Spleen (tissue), 11 donors: ENCODE results near the gene MEG3. TPM values are rescaled to one million over a fixed set of nuclear protein-coding genes. Genes with fewer than 3 reads are reported as not detected.
A peak's percentile ranks its signal among the peaks of the same experiment; 100 is the strongest.

Experiments
- DNase-seq: peaks from one replicate; pipeline ENCODE4 v3.0.0-alpha.2; 2020
- H3K27ac ChIP-seq, 8 donors: fragments of 200-600 bp; sonication (generic) in 7 of 8; 1 replicate in 4 of 8; 2 replicates in 4 of 8; pipeline versions ENCODE4 v1.5.0 to v1.8.0; 2016 to 2021; ENCODE audit warnings: inconsistent platforms in 4 of 8, mild to moderate bottlenecking in 4 of 8, moderate library complexity in 1 of 8
- H3K27me3 ChIP-seq, 7 donors: fragments of 200-600 bp; sonication (generic) in 6 of 7; replicated peaks in 1 of 7; 1 replicate in 4 of 7; 2 replicates in 3 of 7; pipeline versions ENCODE4 v1.5.0 to v1.8.0; 2016 to 2021; ENCODE audit warnings: inconsistent platforms in 3 of 7, mild to moderate bottlenecking in 1 of 7
- H3K36me3 ChIP-seq, 6 donors: fragments of 200-600 bp; sonication (generic) in 5 of 6; 1 replicate in 4 of 6; 2 replicates in 2 of 6; pipeline versions ENCODE4 v1.5.0 to v1.8.0; 2016 to 2021; ENCODE audit warnings: inconsistent platforms in 2 of 6
- H3K4me1 ChIP-seq, 6 donors: fragments of 200-600 bp; sonication (generic) in 5 of 6; 1 replicate in 3 of 6; 2 replicates in 3 of 6; pipeline versions ENCODE4 v1.5.0 to v1.8.0; 2016 to 2021; ENCODE audit warnings: inconsistent platforms in 3 of 6
- H3K4me3 ChIP-seq, 8 donors: fragments of 200-600 bp; sonication (generic) in 7 of 8; 1 replicate in 4 of 8; 2 replicates in 4 of 8; pipeline versions ENCODE4 v1.5.0 to v1.8.0; 2016 to 2021; ENCODE audit warnings: inconsistent platforms in 4 of 8, mild to moderate bottlenecking in 4 of 8, moderate library complexity in 2 of 8
- H3K9me3 ChIP-seq, 8 donors: fragments of 200-600 bp; sonication (generic) in 7 of 8; 1 replicate in 4 of 8; 2 replicates in 4 of 8; pipeline versions ENCODE4 v1.5.0 to v1.8.0; 2016 to 2021; ENCODE audit warnings: inconsistent platforms in 4 of 8
- POLR2A ChIP-seq, 3 donors: fragments of 450-650 bp; IDR thresholded peaks; one replicate each; pipeline ENCODE4 v1.5.1; 2017; ENCODE audit warnings: antibody characterized with exemption in 3 of 3, mild to moderate bottlenecking in 1 of 3
- POLR2AphosphoS5 ChIP-seq, 3 donors: sonication (generic); formaldehyde crosslinking; IDR thresholded peaks; one replicate each; pipeline ENCODE4 v1.5.1; 2017; ENCODE audit warnings: antibody characterized with exemption in 3 of 3
- WGBS, 5 donors: extraction: QIAGEN DNeasy Blood & Tissue Kit in 3 of 5; methylation state at CpG; one replicate each; pipeline versions ENCODE4 v1.1.5 to v1.1.7; 2013 to 2018; 5-methylcytosine and 5-hydroxymethylcytosine counted together
- intact Hi-C: fragments of 100-400 bp; cut with DNase I; formaldehyde crosslinking; loops from one replicate; pipeline ENCODE4 v1.15.0; 2023; ENCODE audit warnings: low total_unique reads
- polyA plus RNA-seq, 3 donors: library from polyadenylated mRNA; stranded (reverse); fragments of 200-250 nt; gene quantifications; one replicate each; pipeline ENCODE4 v1.2.1, GENCODE V29; 2013
- total RNA-seq, 7 donors: library from RNA; depleted of rRNA in 3 of 7; stranded (reverse); fragments of >200 nt in 3 of 7; fragmentation: NEBNext Ultra II Directional in 4 of 7; extraction: Animal tissue kit (Norgen Biotek cat#: 25700) in 4 of 7; gene quantifications; one replicate each; pipeline versions ENCODE4 v1.1.0 to v1.2.1, GENCODE V29; 2016 to 2021
- TF ChIP-seq, protein P1 (sequence below), 11 experiments: fragments of 200-600 bp in 7 of 11; fragments of 450-650 bp in 4 of 11; sonication (generic) in 4 of 11; IDR thresholded peaks in 8 of 11; conservative IDR thresholded peaks in 3 of 11; 1 replicate in 7 of 11; 2 replicates in 4 of 11; pipeline versions ENCODE4 v1.4.0 to v1.8.0; 2016 to 2021; ENCODE audit warnings: antibody characterized with exemption in 11 of 11, inconsistent platforms in 4 of 11, mild to moderate bottlenecking in 1 of 11
- donor health status: healthy with polysubstance abuse.
- donor health status: DM: no; HTN: no; CAD: no; lungs with moderate emphysema.
- donor health status: DM: no; HTN: no; CAD: no.
- donor health status: Bipolar disorder and iron deficiency.
- donor health status: healthy.
- donor health status: DM: no; HTN: no; CAD: no.
- donor health status: DM: yes; HTN: yes; CAD: no.

MEG3 gene
- total and polyA plus RNA-seq, 10 donors = 86.5 to 763 (median 187) TPM

DNA sequence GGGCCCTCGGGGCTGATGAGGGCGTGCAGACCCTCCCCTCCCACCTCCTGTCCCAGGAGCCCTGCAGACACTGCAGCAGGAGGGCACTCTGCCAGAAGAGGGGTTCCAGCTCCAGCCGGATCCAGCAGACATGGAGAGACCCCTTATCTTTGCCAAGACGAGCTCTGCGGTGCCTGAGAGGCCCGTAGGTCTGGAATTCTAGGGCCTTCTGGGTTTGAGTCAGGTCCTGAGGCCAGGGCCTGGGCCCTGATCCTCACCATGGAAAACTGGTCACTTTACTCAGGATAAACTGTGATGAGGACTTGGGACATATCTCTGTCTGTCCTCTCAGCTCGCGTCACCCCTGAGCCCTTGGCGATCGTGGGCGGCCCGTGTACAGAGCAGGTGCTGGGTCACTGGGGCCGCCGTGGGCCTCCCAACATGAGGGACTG, 13.8 kb downstream of the MEG3 start:
- Histone ChIP-seq H3K4me1 (peaks cover 0 to 4% (median 0%) of the 10 kb centered on the region in 6 donors), H3K27me3 (peaks cover 0 to 16% (median 0%) of the 10 kb centered on the region in 7 donors), H3K4me3 (no peak overlapping the region), H3K36me3 (peaks cover 0 to 10% (median 0%) of the 10 kb centered on the region in 6 donors), H3K27ac (no peak overlapping the region), H3K9me3 (no peaks in the 10 kb centered on the region)
- WGBS, 5 donors = 83 to 94% (median 86%) methylated on average over 12 to 14 of the region's 14 CpGs
- intact Hi-C loops = loop anchor here (10.0 kb wide), 1 partner anchor 175 kb away; no protein-coding TSS in a partner anchor
- TF ChIP-seq POLR2A (IDR thresholded peaks at IDR 0.05) = no peak
- no peak for TF ChIP-seq POLR2AphosphoS5 (IDR thresholded peaks at IDR 0.05)
- TF ChIP-seq, protein P1, sequence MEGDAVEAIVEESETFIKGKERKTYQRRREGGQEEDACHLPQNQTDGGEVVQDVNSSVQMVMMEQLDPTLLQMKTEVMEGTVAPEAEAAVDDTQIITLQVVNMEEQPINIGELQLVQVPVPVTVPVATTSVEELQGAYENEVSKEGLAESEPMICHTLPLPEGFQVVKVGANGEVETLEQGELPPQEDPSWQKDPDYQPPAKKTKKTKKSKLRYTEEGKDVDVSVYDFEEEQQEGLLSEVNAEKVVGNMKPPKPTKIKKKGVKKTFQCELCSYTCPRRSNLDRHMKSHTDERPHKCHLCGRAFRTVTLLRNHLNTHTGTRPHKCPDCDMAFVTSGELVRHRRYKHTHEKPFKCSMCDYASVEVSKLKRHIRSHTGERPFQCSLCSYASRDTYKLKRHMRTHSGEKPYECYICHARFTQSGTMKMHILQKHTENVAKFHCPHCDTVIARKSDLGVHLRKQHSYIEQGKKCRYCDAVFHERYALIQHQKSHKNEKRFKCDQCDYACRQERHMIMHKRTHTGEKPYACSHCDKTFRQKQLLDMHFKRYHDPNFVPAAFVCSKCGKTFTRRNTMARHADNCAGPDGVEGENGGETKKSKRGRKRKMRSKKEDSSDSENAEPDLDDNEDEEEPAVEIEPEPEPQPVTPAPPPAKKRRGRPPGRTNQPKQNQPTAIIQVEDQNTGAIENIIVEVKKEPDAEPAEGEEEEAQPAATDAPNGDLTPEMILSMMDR (IDR thresholded peaks at IDR 0.05 in 8 of 11, conservative IDR thresholded peaks at IDR 0.05 in 3 of 11) = no peak
- peak; percentile 66 for DNase-seq

- TF ChIP-seq POLR2AphosphoS5 (IDR thresholded peaks at IDR 0.05) (no peak), POLR2A (IDR thresholded peaks at IDR 0.05) (no peak)
- TF ChIP-seq, protein P1 (IDR thresholded peaks at IDR 0.05 in 8 of 11, conservative IDR thresholded peaks at IDR 0.05 in 3 of 11) = no peak
- no peaks in the 10 kb centered on the region for H3K9me3 ChIP-seq
- DNase-seq = peak; percentile 23
- no peak overlapping the region for H3K27ac ChIP-seq
- H3K4me1 ChIP-seq = peaks cover 0 to 4% (median 0%) of the 10 kb centered on the region in 6 donors
- intact Hi-C loops = loop anchor here (10.0 kb wide), 1 partner anchor 176 kb away; no protein-coding TSS in a partner anchor
- WGBS, 5 donors = 82 to 92% (median 90%) methylated on average over 21 of the region's 21 CpGs
- peaks cover 0 to 10% (median 0%) of the 10 kb centered on the region in 7 donors for H3K27me3 ChIP-seq
- H3K4me3 ChIP-seq = no peak overlapping the region
- peaks cover 0 to 11% (median 0%) of the 10 kb centered on the region in 6 donors for H3K36me3 ChIP-seq
Observed at GRCh38 chr14:100840286-100841065, 14.6 kb downstream of the MEG3 start.

- TF ChIP-seq, protein P1 (IDR thresholded peaks at IDR 0.05 in 8 of 11, conservative IDR thresholded peaks at IDR 0.05 in 3 of 11) = no peak
- H3K36me3 ChIP-seq = peaks cover 0 to 15% (median 0%) of the 10 kb centered on the region in 6 donors
- intact Hi-C loops = loop anchor here (10.0 kb wide), 1 partner anchor 176 kb away; no protein-coding TSS in a partner anchor
- peaks cover 0 to 4% (median 0%) of the 10 kb centered on the region in 6 donors for H3K4me1 ChIP-seq
- peak; percentile 51 for DNase-seq
- H3K27me3 ChIP-seq = peaks cover 0 to 10% (median 0%) of the 10 kb centered on the region in 7 donors
- 88 to 92% (median 91%) methylated on average over 19 to 21 of the region's 21 CpGs for WGBS, 5 donors
- no peak overlapping the region for H3K4me3 ChIP-seq
- H3K27ac ChIP-seq = peak overlapping the region in 2 of 8 donors; percentile 74 to 79
- no peaks in the 10 kb centered on the region for H3K9me3 ChIP-seq
Observed at GRCh38 chr14:100841066-100841760, 15.3 kb downstream of the MEG3 start.
